MM.1S (cell line): Measurements from ENCODE around the gene ADGRD1.

ENCODE experiments used
- DNase-seq: peaks from one replicate; pipeline ENCODE4 v3.0.0-alpha.2; 2015
- H2AFZ ChIP-seq: fragments of 300-600 bp; sonication (generic); 2 replicates; pipeline ENCODE4 v1.6.0; 2016; ENCODE audit warnings: antibody characterized with exemption, low read length
- H3F3A ChIP-seq: fragments of 300-600 bp; sonication (generic); 2 replicates; pipeline ENCODE4 v1.6.1; 2016; ENCODE audit warnings: mild to moderate bottlenecking, antibody characterized with exemption, low read length, moderate library complexity, mixed read lengths; ENCODE audit not compliant: insufficient read depth
- H3K27ac ChIP-seq: fragments of 300-600 bp; sonication (generic); 2 replicates; pipeline ENCODE4 v1.5.1; 2016; ENCODE audit warnings: mild to moderate bottlenecking, low read length
- H3K27me3 ChIP-seq: fragments of 300-600 bp; sonication (generic); replicated peaks from 2 replicates; pipeline ENCODE4 v1.6.0; 2016; ENCODE audit warnings: low read length; ENCODE audit not compliant: insufficient read depth
- H3K36me3 ChIP-seq: fragments of 300-600 bp; sonication (generic); replicated peaks from 2 replicates; pipeline ENCODE4 v1.6.1; 2016; ENCODE audit warnings: mild to moderate bottlenecking, low read length, mixed read lengths; ENCODE audit not compliant: insufficient read depth
- H3K4me1 ChIP-seq: fragments of 300-600 bp; sonication (generic); 2 replicates; pipeline ENCODE4 v1.6.1; 2016; ENCODE audit warnings: low read length, mixed read lengths
- H3K4me2 ChIP-seq: fragments of 300-600 bp; sonication (generic); 2 replicates; pipeline ENCODE4 v1.6.0; 2016; ENCODE audit warnings: low read depth, low read length
- H3K4me3 ChIP-seq: fragments of 300-600 bp; sonication (generic); 2 replicates; pipeline ENCODE4 v1.5.1; 2016; ENCODE audit warnings: low read length, mixed read lengths
- H3K79me2 ChIP-seq: fragments of 300-600 bp; sonication (generic); 2 replicates; pipeline ENCODE4 v1.6.1; 2016; ENCODE audit warnings: mixed run types, low read length, mixed read lengths
- H3K9ac ChIP-seq: fragments of 300-600 bp; sonication (generic); 2 replicates; pipeline ENCODE4 v1.6.1; 2016; ENCODE audit warnings: low read length, mixed read lengths
- H3K9me2 ChIP-seq: fragments of 300-600 bp; sonication (generic); replicated peaks from 2 replicates; pipeline ENCODE4 v1.6.1; 2016; ENCODE audit warnings: mild to moderate bottlenecking, low read length, mixed read lengths; ENCODE audit not compliant: insufficient read depth
- H3K9me3 ChIP-seq: fragments of 300-600 bp; sonication (generic); replicated peaks from 2 replicates; pipeline ENCODE4 v1.6.1; 2016; ENCODE audit warnings: mild to moderate bottlenecking, low read length, mixed read lengths; ENCODE audit not compliant: insufficient read depth
- H4K20me1 ChIP-seq: fragments of 300-600 bp; sonication (generic); 2 replicates; pipeline ENCODE4 v1.6.1; 2016; ENCODE audit warnings: mild to moderate bottlenecking, low read length, moderate library complexity, mixed read lengths; ENCODE audit not compliant: insufficient read depth
- CTCF ChIP-seq: fragments of 300-600 bp; sonication (generic); IDR thresholded peaks from 2 replicates; pipeline ENCODE4 v1.5.1; 2016; ENCODE audit warnings: antibody characterized with exemption, low read length, mixed read lengths
- EZH2 ChIP-seq: fragments of 300-600 bp; sonication (generic); optimal IDR thresholded peaks from 2 replicates; pipeline ENCODE3; 2017; ENCODE audit warnings: low read depth, mild to moderate bottlenecking, antibody characterized with exemption, low read length, mixed read lengths
- EZH2phosphoT487 ChIP-seq: fragments of 300-600 bp; sonication (generic); IDR thresholded peaks from 2 replicates; pipeline ENCODE4 v1.6.1; 2018; ENCODE audit warnings: antibody characterized with exemption, low read length

The ADGRD1 gene

GRCh38 chr12:130925666-130926015, 28.1 kb upstream of the ADGRD1 start:
- no peaks in the 10 kb centered on the region for H3K4me1 ChIP-seq
- H3K79me2 ChIP-seq, result no peaks in the 10 kb centered on the region
- no peak overlapping the region for H3K4me2 ChIP-seq
- no peaks in the 10 kb centered on the region for H3F3A ChIP-seq
- no peaks in the 10 kb centered on the region for H4K20me1 ChIP-seq
- peaks cover 3% of the 10 kb centered on the region; the same call in 1 of the 2 replicates for H3K27me3 ChIP-seq
- H3K4me3 ChIP-seq, result no peak overlapping the region
- no peaks in the 10 kb centered on the region for H3K9me3 ChIP-seq
- no peaks in the 10 kb centered on the region for H3K36me3 ChIP-seq
- H2AFZ ChIP-seq, result no peak overlapping the region
- TF ChIP-seq EZH2, result no peak
- TF ChIP-seq EZH2phosphoT487, result no peak
- no peak for TF ChIP-seq CTCF
- no peaks in the 10 kb centered on the region for H3K9me2 ChIP-seq
- DNase-seq, result no peak
- H3K9ac ChIP-seq, result no peak overlapping the region
- no peak overlapping the region for H3K27ac ChIP-seq

- Histone ChIP-seq H3K9me3 (no peaks in the 10 kb centered on the region), H2AFZ (no peak overlapping the region), H4K20me1 (no peaks in the 10 kb centered on the region), H3K9ac (no peak overlapping the region), H3K4me3 (no peak overlapping the region), H3K4me2 (no peak overlapping the region), H3K27ac (no peak overlapping the region), H3K9me2 (no peaks in the 10 kb centered on the region), H3K36me3 (no peaks in the 10 kb centered on the region), H3K4me1 (no peaks in the 10 kb centered on the region), H3F3A (no peaks in the 10 kb centered on the region), H3K27me3 (peaks cover 3% of the 10 kb centered on the region; the same call in 1 of the 2 replicates), H3K79me2 (no peaks in the 10 kb centered on the region)
- no peak for TF ChIP-seq EZH2phosphoT487
- TF ChIP-seq CTCF, result no peak
- no peak for TF ChIP-seq EZH2
- no peak for DNase-seq
These were observed 24.3 kb upstream of the ADGRD1 start for GRCh38 chr12:130929363-130929762.

- Histone ChIP-seq H3K9me2 (no peaks in the 10 kb centered on the region), H3K9ac (no peak overlapping the region), H4K20me1 (no peaks in the 10 kb centered on the region), H3K36me3 (no peaks in the 10 kb centered on the region), H2AFZ (no peak overlapping the region), H3K27me3 (peaks cover 3% of the 10 kb centered on the region; the same call in 1 of the 2 replicates), H3K27ac (no peak overlapping the region), H3K4me1 (no peaks in the 10 kb centered on the region), H3K4me3 (no peak overlapping the region), H3F3A (no peaks in the 10 kb centered on the region), H3K4me2 (no peak overlapping the region), H3K79me2 (no peaks in the 10 kb centered on the region), H3K9me3 (no peaks in the 10 kb centered on the region)
- TF ChIP-seq EZH2 (no peak), CTCF (no peak), EZH2phosphoT487 (no peak)
- no peak for DNase-seq
These were observed 21.4 kb upstream of the ADGRD1 start for GRCh38 chr12:130932061-130932930.
